PC-9 (cell line): ENCODE data around the gene CACNA1I. TPM values are rescaled to one million over a fixed set of nuclear protein-coding genes. Genes with fewer than 3 reads are reported as not detected.

Experiments used
- BruUV-seq: library from RNA; stranded (reverse); fragments of 400-500 nt; replicated peaks from 2 replicates; lab custom pipeline; 2021; lab: Mats Ljungman, UMichigan
- CTCF ChIA-PET: fragments of 300-600 bp; sonication (Branson Sonifier 250); formaldehyde crosslinking; loops from one replicate; lab custom pipeline; 2022; ENCODE audit warnings: antibody characterized with exemption; lab: Charles Lee
- POLR2A ChIA-PET: fragments of 300-600 bp; sonication (Branson Sonifier 250); formaldehyde crosslinking; loops from one replicate; lab custom pipeline; 2022; ENCODE audit warnings: antibody characterized with exemption; ENCODE audit not compliant: unreplicated experiment; lab: Charles Lee
- DNase-seq, 2 experiments: peaks; one replicate each; pipeline versions ENCODE4 v3.0.0 to v3.0.0-alpha.2; 2015 to 2022; ENCODE audit warnings: mixed read lengths in 1 of 2
- H2AFZ ChIP-seq: fragments of 200-600 bp; sonication (generic); 2 replicates; pipeline ENCODE4 v1.8.1; 2017; ENCODE audit warnings: antibody characterized with exemption
- H3F3A ChIP-seq: fragments of 200-600 bp; sonication (generic); 2 replicates; pipeline ENCODE4 v1.8.1; 2017; ENCODE audit warnings: antibody characterized with exemption, mild to moderate bottlenecking, low read depth; ENCODE audit not compliant: insufficient read depth
- H3K27ac ChIP-seq: fragments of 200-600 bp; sonication (generic); 2 replicates; pipeline ENCODE4 v1.6.1; 2016; ENCODE audit warnings: mixed run types
- H3K27me3 ChIP-seq: fragments of 200-600 bp; sonication (generic); 2 replicates; pipeline ENCODE4 v1.6.1; 2016; ENCODE audit warnings: low read depth, mixed run types; ENCODE audit not compliant: insufficient read depth
- H3K36me3 ChIP-seq: fragments of 200-600 bp; sonication (generic); 2 replicates; pipeline ENCODE4 v1.6.1; 2016; ENCODE audit warnings: low read depth, mixed run types
- H3K4me1 ChIP-seq: fragments of 200-600 bp; sonication (generic); replicated peaks from 2 replicates; pipeline ENCODE4 v1.6.1; 2016; ENCODE audit warnings: mixed run types; ENCODE audit not compliant: insufficient read depth
- H3K4me2 ChIP-seq: fragments of 200-600 bp; sonication (generic); 2 replicates; pipeline ENCODE4 v1.6.1; 2017; ENCODE audit warnings: mixed run types
- H3K4me3 ChIP-seq: fragments of 200-600 bp; sonication (generic); 2 replicates; pipeline ENCODE4 v1.6.1; 2016; ENCODE audit warnings: mixed run types
- H3K79me2 ChIP-seq: fragments of 200-600 bp; sonication (generic); 2 replicates; pipeline ENCODE4 v1.6.1; 2017; ENCODE audit warnings: low read depth, mixed run types
- H3K9me2 ChIP-seq: fragments of 200-600 bp; sonication (generic); 2 replicates; pipeline ENCODE4 v1.8.1; 2017; ENCODE audit warnings: mild to moderate bottlenecking; ENCODE audit not compliant: insufficient read depth
- H3K9me3 ChIP-seq: fragments of 200-600 bp; sonication (generic); 2 replicates; pipeline ENCODE4 v1.8.1; 2016; ENCODE audit warnings: low read depth; ENCODE audit not compliant: insufficient read depth
- H4K20me1 ChIP-seq: fragments of 200-600 bp; sonication (generic); 2 replicates; pipeline ENCODE4 v1.8.1; 2017; ENCODE audit not compliant: insufficient read depth
- CTCF ChIP-seq: fragments of 200-600 bp; sonication (generic); conservative IDR thresholded peaks from 2 replicates; pipeline ENCODE4 v1.6.1; 2017; ENCODE audit warnings: mixed run types, antibody characterized with exemption, mild to moderate bottlenecking, moderate library complexity
- EZH2 ChIP-seq: fragments of 200-600 bp; sonication (generic); IDR thresholded peaks from 2 replicates; pipeline ENCODE4 v1.8.0; 2017; ENCODE audit warnings: antibody characterized with exemption, low read depth
- intact Hi-C: fragments of 100-400 bp; cut with micrococcal nuclease; formaldehyde crosslinking; loops from one replicate; pipeline ENCODE4 v1.10.0; 2022; ENCODE audit not compliant: unreplicated experiment
- total RNA-seq: library from RNA; stranded (reverse); gene quantifications from 2 replicates; pipeline ENCODE4 v1.2.3, GENCODE V29; 2021

Gene CACNA1I
- total RNA-seq, 1 experiment from 2014 or later = 2.8 TPM

GRCh38 chr22:39658806-39659463, 88.4 kb downstream of the CACNA1I start:
- POLR2A ChIA-PET = interaction anchor here (0.6 kb wide), 1 partner anchor 108 kb away, joined by 3 read pairs; no protein-coding TSS in a partner anchor
- DNase-seq = no peak
- CTCF ChIA-PET = no interaction called here
- BruUV-seq = no TSS peak
- Histone ChIP-seq H3F3A (peaks cover 8% of the 10 kb centered on the region; the same call in 1 of the 2 replicates), H4K20me1 (no peaks in the 10 kb centered on the region), H3K9me2 (no peaks in the 10 kb centered on the region), H3K4me3 (no peak overlapping the region), H2AFZ (no peak overlapping the region), H3K9me3 (no peaks in the 10 kb centered on the region), H3K36me3 (no peaks in the 10 kb centered on the region), H3K79me2 (no peaks in the 10 kb centered on the region), H3K27me3 (no peaks in the 10 kb centered on the region), H3K4me1 (peaks cover 21% of the 10 kb centered on the region), H3K4me2 (no peak overlapping the region), H3K27ac (no peak overlapping the region)
- intact Hi-C loops = no loop called here
- TF ChIP-seq CTCF (no peak), EZH2 (no peak)

- intact Hi-C loops = loop anchor here (5.0 kb wide), 1 partner anchor 69 kb away; no protein-coding TSS in a partner anchor
- no peaks in the 10 kb centered on the region for H3K27me3 ChIP-seq
These were observed 90.9 kb downstream of the CACNA1I start for GRCh38 chr22:39661501-39661841.

More at GRCh38 chr22:39661501-39661841, 90.9 kb downstream of the CACNA1I start:
- peaks cover 35% of the 10 kb centered on the region for H3K4me1 ChIP-seq
- H3K9me3 ChIP-seq = no peaks in the 10 kb centered on the region
- H3K27ac ChIP-seq = no peak overlapping the region
- H3K9me2 ChIP-seq = no peaks in the 10 kb centered on the region
- no peaks in the 10 kb centered on the region for H4K20me1 ChIP-seq
- no peak overlapping the region for H2AFZ ChIP-seq
- no peak overlapping the region for H3K4me3 ChIP-seq
- BruUV-seq = no TSS peak
- DNase-seq = no peak
- POLR2A ChIA-PET = interaction anchor here (0.7 kb wide), 1 partner anchor 112 kb away, joined by 7 read pairs; no protein-coding TSS in a partner anchor
- H3K79me2 ChIP-seq = no peaks in the 10 kb centered on the region
- no peak overlapping the region for H3K4me2 ChIP-seq
- peaks cover 23% of the 10 kb centered on the region; the same call in 1 of the 2 replicates for H3F3A ChIP-seq
- CTCF ChIA-PET = no interaction called here
- H3K36me3 ChIP-seq = no peaks in the 10 kb centered on the region
- no peak for TF ChIP-seq CTCF
- TF ChIP-seq EZH2 = no peak
